IPS DF 4.7 (cell line): ENCODE data around the gene MAP3K12.

Experiments
- DNase-seq: peaks from one replicate; pipeline ENCODE4 v3.0.0-alpha.2; 2013; ENCODE audit warnings: low spot score; ENCODE audit errors: extremely low read depth

Gene MAP3K12

GRCh38 chr12:53510181-53510812 is 11.0 kb upstream of the MAP3K12 start:
- DNase-seq: no peak

GRCh38 chr12:53508534-53509170 is 9.4 kb upstream of the MAP3K12 start:
- no peak for DNase-seq

GRCh38 chr12:53507603-53507885 is 8.3 kb upstream of the MAP3K12 start:
- DNase-seq: no peak

GRCh38 chr12:53506881-53507602 is 7.8 kb upstream of the MAP3K12 start, which contains the start of gene NPFF:
Gene NPFF (minus strand): TSS chr12:53507484. CDS start chr12:53507474, 10 bp downstream.
- no peak for DNase-seq

- DNase-seq: no peak
These were observed 7.2 kb upstream of the MAP3K12 start for GRCh38 chr12:53506450-53506785.

- no peak for DNase-seq
These were observed 6.5 kb upstream of the MAP3K12 start for GRCh38 chr12:53505555-53506449.

- no peak for DNase-seq
These were observed 5.8 kb upstream of the MAP3K12 start for GRCh38 chr12:53505086-53505485.

GRCh38 chr12:53504004-53504920 is 5.0 kb upstream of the MAP3K12 start:
- no peak for DNase-seq

- DNase-seq: no peak
These were observed 3.9 kb upstream of the MAP3K12 start for GRCh38 chr12:53502983-53503728.

GRCh38 chr12:53502331-53502730 is 3.1 kb upstream of the MAP3K12 start:
- no peak for DNase-seq

- no peak for DNase-seq
These were observed 2.4 kb upstream of the MAP3K12 start for GRCh38 chr12:53501615-53502181.

GRCh38 chr12:53500776-53501614 is 1.7 kb upstream of the MAP3K12 start, which contains the start of gene TARBP2:
Gene TARBP2 (plus strand): TSS chr12:53501283. CDS start chr12:53501409, 126 bp downstream.
- peak; percentile 98 for DNase-seq

GRCh38 chr12:53500142-53500775 is 1.0 kb upstream of the MAP3K12 start:
- DNase-seq: no peak

- no peak for DNase-seq
These were observed 1.0 kb downstream of the MAP3K12 start for GRCh38 chr12:53498235-53498630.

GRCh38 chr12:53497461-53497860 is 1.8 kb downstream of the MAP3K12 start:
- DNase-seq: no peak

- no peak for DNase-seq
These were observed 2.6 kb downstream of the MAP3K12 start for GRCh38 chr12:53496752-53497032.

- DNase-seq: no peak
These were observed 3.1 kb downstream of the MAP3K12 start for GRCh38 chr12:53495903-53496751.
